ENCODE results near the gene MTCP1.

The MTCP1 gene

GRCh38 chrX:155031657-155032056 lies 39.3 kb downstream of the MTCP1 start:
- H3K36me3 ChIP-seq, result peaks cover 21% of the 10 kb centered on the region
- peaks cover 7% of the 10 kb centered on the region for H3K9me3 ChIP-seq (ENCODE audit: severe bottlenecking)
- no peak for TF ChIP-seq CTCF (IDR thresholded peaks at IDR 0.05; ENCODE audit: low read depth, low read length)
- DNase-seq, result no peak
- H3K27ac ChIP-seq, result no peak overlapping the region
- H3K4me3 ChIP-seq (ENCODE audit: low read depth, low read length), result no peak overlapping the region
- H3K27me3 ChIP-seq (ENCODE audit: insufficient read depth, low read depth, severe bottlenecking), result no peaks in the 10 kb centered on the region

GRCh38 chrX:155028877-155029291 lies 42.1 kb downstream of the MTCP1 start:
- Histone ChIP-seq H3K9me3 (ENCODE audit: severe bottlenecking) (no peaks in the 10 kb centered on the region), H3K36me3 (no peaks in the 10 kb centered on the region; the same call in 1 of the 2 replicates), H3K27ac (no peak overlapping the region), H3K27me3 (ENCODE audit: insufficient read depth, low read depth, severe bottlenecking) (no peaks in the 10 kb centered on the region), H3K4me3 (ENCODE audit: low read depth, low read length) (no peak overlapping the region)
- TF ChIP-seq CTCF (IDR thresholded peaks at IDR 0.05; ENCODE audit: low read depth, low read length), result no peak
- no peak for DNase-seq

GRCh38 chrX:155028129-155028528 lies 42.8 kb downstream of the MTCP1 start:
- no peak for TF ChIP-seq CTCF (IDR thresholded peaks at IDR 0.05; ENCODE audit: low read depth, low read length)
- H3K36me3 ChIP-seq, result no peaks in the 10 kb centered on the region
- no peaks in the 10 kb centered on the region for H3K27me3 ChIP-seq (ENCODE audit: insufficient read depth, low read depth, severe bottlenecking)
- peak overlapping the region; percentile 97 for H3K27ac ChIP-seq
- H3K4me3 ChIP-seq (ENCODE audit: low read depth, low read length), result peak overlapping the region; percentile 98
- no peak for DNase-seq
- H3K9me3 ChIP-seq (ENCODE audit: severe bottlenecking), result no peaks in the 10 kb centered on the region

- Histone ChIP-seq H3K9me3 (ENCODE audit: severe bottlenecking) (no peaks in the 10 kb centered on the region), H3K4me3 (ENCODE audit: low read depth, low read length) (peak overlapping the region; percentile 98), H3K27ac (peak overlapping the region; percentile 97), H3K27me3 (ENCODE audit: insufficient read depth, low read depth, severe bottlenecking) (no peaks in the 10 kb centered on the region), H3K36me3 (no peaks in the 10 kb centered on the region)
- TF ChIP-seq CTCF (IDR thresholded peaks at IDR 0.05; ENCODE audit: low read depth, low read length), result no peak
- no peak for DNase-seq
Measured at GRCh38 chrX:155027509-155028066, 43.3 kb downstream of the MTCP1 start.

GRCh38 chrX:155026727-155027508 lies 44.0 kb downstream of the MTCP1 start, which contains the start of gene FUNDC2:
Gene FUNDC2 (plus strand): TSS chrX:155026844. CDS start chrX:155026939, 95 bp downstream.
- Histone ChIP-seq H3K9me3 (ENCODE audit: severe bottlenecking) (no peaks in the 10 kb centered on the region), H3K27me3 (ENCODE audit: insufficient read depth, low read depth, severe bottlenecking) (no peaks in the 10 kb centered on the region), H3K36me3 (no peaks in the 10 kb centered on the region), H3K27ac (peak within 1 kb of the TSS; percentile 97), H3K4me3 (ENCODE audit: low read depth, low read length) (peak within 1 kb of the TSS; percentile 98)
- TF ChIP-seq CTCF (IDR thresholded peaks at IDR 0.05; ENCODE audit: low read depth, low read length), result no peak
- peak; percentile 99 for DNase-seq
